ENCODE results near the gene OR2B2.
"Not testable (repeated sequence)": the region's sequence is repeated elsewhere in the genome, so short reads cannot be mapped to it uniquely, and the experiment has no call there.

OR2B2 gene

GRCh38 chr6:27911956-27912446, at the start of gene OR2B2:
TSS of gene OR2B2 (minus strand) at chr6:27912396. CDS start at chr6:27912319, 77 bp downstream.
- no peak for DNase-seq (ENCODE audit: low spot score)

GRCh38 chr6:27957516-27957915, 45.3 kb upstream of the OR2B2 start:
- DNase-seq (ENCODE audit: low spot score): no peak

GRCh38 chr6:27956941-27957340, 44.7 kb upstream of the OR2B2 start, which contains the start of gene OR2B6:
TSS of gene OR2B6 (plus strand) at chr6:27957241. CDS start at chr6:27957241, 0 bp downstream.
- no peak for DNase-seq (ENCODE audit: low spot score)

GRCh38 chr6:27951040-27951439, 38.8 kb upstream of the OR2B2 start:
- no peak for DNase-seq (ENCODE audit: low spot score)

GRCh38 chr6:27948237-27948636, 36.0 kb upstream of the OR2B2 start:
- no peak for DNase-seq (ENCODE audit: low spot score)

- not testable (repeated sequence) for DNase-seq (ENCODE audit: low spot score)
Observed at GRCh38 chr6:27943072-27943471, 30.9 kb upstream of the OR2B2 start.

GRCh38 chr6:27940766-27941165, 28.6 kb upstream of the OR2B2 start:
- no peak for DNase-seq (ENCODE audit: low spot score)

GRCh38 chr6:27931209-27931608, 19.0 kb upstream of the OR2B2 start:
- DNase-seq (ENCODE audit: low spot score): no peak

- DNase-seq (ENCODE audit: low spot score): not testable (repeated sequence)
Observed at GRCh38 chr6:27929930-27930329, 17.7 kb upstream of the OR2B2 start.

GRCh38 chr6:27928041-27928440, 15.8 kb upstream of the OR2B2 start:
- DNase-seq (ENCODE audit: low spot score): not testable (repeated sequence)

- DNase-seq (ENCODE audit: low spot score): no peak
Observed at GRCh38 chr6:27924179-27924578, 12.0 kb upstream of the OR2B2 start.

GRCh38 chr6:27922949-27923348, 10.8 kb upstream of the OR2B2 start:
- no peak for DNase-seq (ENCODE audit: low spot score)

GRCh38 chr6:27908017-27908416, 4.2 kb downstream of the OR2B2 start:
- DNase-seq (ENCODE audit: low spot score): no peak

GRCh38 chr6:27902335-27903314, 9.6 kb downstream of the OR2B2 start:
- peak; percentile 84 for DNase-seq (ENCODE audit: low spot score)

- no peak for DNase-seq (ENCODE audit: low spot score)
Observed at GRCh38 chr6:27901801-27902200, 10.4 kb downstream of the OR2B2 start.

- DNase-seq (ENCODE audit: low spot score): not testable (repeated sequence)
Observed at GRCh38 chr6:27900197-27900596, 12.0 kb downstream of the OR2B2 start.

GRCh38 chr6:27899543-27899942, 12.7 kb downstream of the OR2B2 start:
- no peak for DNase-seq (ENCODE audit: low spot score)

- DNase-seq (ENCODE audit: low spot score): no peak
Observed at GRCh38 chr6:27897580-27898206, 14.5 kb downstream of the OR2B2 start.

GRCh38 chr6:27896398-27896796, 15.8 kb downstream of the OR2B2 start:
- DNase-seq (ENCODE audit: low spot score): no peak

- DNase-seq (ENCODE audit: low spot score): peak; percentile 79
Observed at GRCh38 chr6:27894839-27895762, 17.1 kb downstream of the OR2B2 start.

Measured in CD4-positive, alpha-beta T cell treated with Interleukin-6 at 100 ng/mL for 8 hours (primary cell).